MM.1S (cell line): ENCODE data around the gene NEURL4.

Experiments
- DNase-seq: peaks from one replicate; pipeline ENCODE4 v3.0.0-alpha.2; 2015
- H2AFZ ChIP-seq: fragments of 300-600 bp; sonication (generic); 2 replicates; pipeline ENCODE4 v1.6.0; 2016; ENCODE audit warnings: antibody characterized with exemption, low read length
- H3F3A ChIP-seq: fragments of 300-600 bp; sonication (generic); 2 replicates; pipeline ENCODE4 v1.6.1; 2016; ENCODE audit warnings: mild to moderate bottlenecking, antibody characterized with exemption, low read length, moderate library complexity, mixed read lengths; ENCODE audit not compliant: insufficient read depth
- H3K27ac ChIP-seq: fragments of 300-600 bp; sonication (generic); 2 replicates; pipeline ENCODE4 v1.5.1; 2016; ENCODE audit warnings: mild to moderate bottlenecking, low read length
- H3K27me3 ChIP-seq: fragments of 300-600 bp; sonication (generic); replicated peaks from 2 replicates; pipeline ENCODE4 v1.6.0; 2016; ENCODE audit warnings: low read length; ENCODE audit not compliant: insufficient read depth
- H3K36me3 ChIP-seq: fragments of 300-600 bp; sonication (generic); replicated peaks from 2 replicates; pipeline ENCODE4 v1.6.1; 2016; ENCODE audit warnings: mild to moderate bottlenecking, low read length, mixed read lengths; ENCODE audit not compliant: insufficient read depth
- H3K4me1 ChIP-seq: fragments of 300-600 bp; sonication (generic); 2 replicates; pipeline ENCODE4 v1.6.1; 2016; ENCODE audit warnings: low read length, mixed read lengths
- H3K4me2 ChIP-seq: fragments of 300-600 bp; sonication (generic); 2 replicates; pipeline ENCODE4 v1.6.0; 2016; ENCODE audit warnings: low read depth, low read length
- H3K4me3 ChIP-seq: fragments of 300-600 bp; sonication (generic); 2 replicates; pipeline ENCODE4 v1.5.1; 2016; ENCODE audit warnings: low read length, mixed read lengths
- H3K79me2 ChIP-seq: fragments of 300-600 bp; sonication (generic); 2 replicates; pipeline ENCODE4 v1.6.1; 2016; ENCODE audit warnings: mixed run types, low read length, mixed read lengths
- H3K9ac ChIP-seq: fragments of 300-600 bp; sonication (generic); 2 replicates; pipeline ENCODE4 v1.6.1; 2016; ENCODE audit warnings: low read length, mixed read lengths
- H3K9me2 ChIP-seq: fragments of 300-600 bp; sonication (generic); replicated peaks from 2 replicates; pipeline ENCODE4 v1.6.1; 2016; ENCODE audit warnings: mild to moderate bottlenecking, low read length, mixed read lengths; ENCODE audit not compliant: insufficient read depth
- H3K9me3 ChIP-seq: fragments of 300-600 bp; sonication (generic); replicated peaks from 2 replicates; pipeline ENCODE4 v1.6.1; 2016; ENCODE audit warnings: mild to moderate bottlenecking, low read length, mixed read lengths; ENCODE audit not compliant: insufficient read depth
- H4K20me1 ChIP-seq: fragments of 300-600 bp; sonication (generic); 2 replicates; pipeline ENCODE4 v1.6.1; 2016; ENCODE audit warnings: mild to moderate bottlenecking, low read length, moderate library complexity, mixed read lengths; ENCODE audit not compliant: insufficient read depth
- EZH2 ChIP-seq: fragments of 300-600 bp; sonication (generic); optimal IDR thresholded peaks from 2 replicates; pipeline ENCODE3; 2017; ENCODE audit warnings: low read depth, mild to moderate bottlenecking, antibody characterized with exemption, low read length, mixed read lengths
- EZH2phosphoT487 ChIP-seq: fragments of 300-600 bp; sonication (generic); IDR thresholded peaks from 2 replicates; pipeline ENCODE4 v1.6.1; 2018; ENCODE audit warnings: antibody characterized with exemption, low read length
- TF ChIP-seq, protein P1 (sequence below): fragments of 300-600 bp; sonication (generic); IDR thresholded peaks from 2 replicates; pipeline ENCODE4 v1.5.1; 2016; ENCODE audit warnings: antibody characterized with exemption, low read length, mixed read lengths

The NEURL4 gene

DNA sequence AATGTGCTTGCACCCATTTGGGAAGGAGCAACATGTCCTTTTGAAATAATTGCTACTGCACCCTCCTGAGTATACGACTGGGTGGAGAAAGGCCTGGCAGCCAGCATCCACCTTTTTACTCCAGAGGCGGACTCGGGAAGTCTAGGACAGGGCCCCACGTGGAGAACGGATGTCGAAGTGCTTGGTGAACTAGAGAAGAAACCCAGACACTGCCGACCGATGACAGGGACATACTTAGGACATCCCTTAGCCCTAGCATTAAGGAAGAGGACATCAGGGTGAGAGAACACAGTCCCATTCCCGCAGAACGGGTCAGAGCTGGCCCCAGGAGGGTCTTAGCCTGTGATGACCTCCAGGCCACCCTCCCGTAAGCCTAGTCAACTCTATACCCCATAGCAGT, 38.5 kb downstream of the NEURL4 start:
- Histone ChIP-seq H3K9me3 (no peaks in the 10 kb centered on the region), H2AFZ (no peak overlapping the region), H4K20me1 (no peaks in the 10 kb centered on the region), H3K27ac (no peak overlapping the region), H3K36me3 (no peaks in the 10 kb centered on the region), H3K9ac (no peak overlapping the region), H3K4me2 (no peak overlapping the region), H3K4me1 (peaks cover 13% of the 10 kb centered on the region), H3K27me3 (peaks cover 83% of the 10 kb centered on the region), H3K79me2 (no peaks in the 10 kb centered on the region), H3F3A (no peaks in the 10 kb centered on the region), H3K4me3 (no peak overlapping the region), H3K9me2 (no peaks in the 10 kb centered on the region)
- TF ChIP-seq EZH2phosphoT487 (no peak), EZH2 (no peak)
- TF ChIP-seq, protein P1, sequence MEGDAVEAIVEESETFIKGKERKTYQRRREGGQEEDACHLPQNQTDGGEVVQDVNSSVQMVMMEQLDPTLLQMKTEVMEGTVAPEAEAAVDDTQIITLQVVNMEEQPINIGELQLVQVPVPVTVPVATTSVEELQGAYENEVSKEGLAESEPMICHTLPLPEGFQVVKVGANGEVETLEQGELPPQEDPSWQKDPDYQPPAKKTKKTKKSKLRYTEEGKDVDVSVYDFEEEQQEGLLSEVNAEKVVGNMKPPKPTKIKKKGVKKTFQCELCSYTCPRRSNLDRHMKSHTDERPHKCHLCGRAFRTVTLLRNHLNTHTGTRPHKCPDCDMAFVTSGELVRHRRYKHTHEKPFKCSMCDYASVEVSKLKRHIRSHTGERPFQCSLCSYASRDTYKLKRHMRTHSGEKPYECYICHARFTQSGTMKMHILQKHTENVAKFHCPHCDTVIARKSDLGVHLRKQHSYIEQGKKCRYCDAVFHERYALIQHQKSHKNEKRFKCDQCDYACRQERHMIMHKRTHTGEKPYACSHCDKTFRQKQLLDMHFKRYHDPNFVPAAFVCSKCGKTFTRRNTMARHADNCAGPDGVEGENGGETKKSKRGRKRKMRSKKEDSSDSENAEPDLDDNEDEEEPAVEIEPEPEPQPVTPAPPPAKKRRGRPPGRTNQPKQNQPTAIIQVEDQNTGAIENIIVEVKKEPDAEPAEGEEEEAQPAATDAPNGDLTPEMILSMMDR, result no peak
- DNase-seq, result no peak

DNA sequence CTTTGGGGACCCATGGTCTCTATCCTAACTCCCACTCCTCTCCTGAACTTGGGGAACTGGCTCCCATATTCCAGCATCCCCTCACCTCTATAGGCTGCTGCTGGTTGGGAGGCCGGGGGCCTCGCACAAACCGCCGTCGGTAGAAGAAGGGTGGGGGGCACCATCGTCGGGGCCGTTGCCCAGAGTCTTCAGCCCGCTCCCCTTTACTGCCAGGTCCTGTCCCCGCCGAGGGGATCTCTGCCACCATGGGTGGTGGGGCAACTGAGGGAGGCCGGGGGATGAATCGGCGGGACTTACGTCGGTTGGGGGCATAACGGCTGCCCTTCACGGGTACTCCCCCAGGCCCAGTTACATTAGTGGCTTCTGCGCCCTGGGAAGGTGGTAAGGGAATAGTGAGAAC, 39.0 kb downstream of the NEURL4 start:
- H3K4me1 ChIP-seq, result peaks cover 11% of the 10 kb centered on the region
- TF ChIP-seq EZH2, result no peak
- TF ChIP-seq, protein P1, result no peak
- no peak for TF ChIP-seq EZH2phosphoT487
- no peak overlapping the region for H3K4me2 ChIP-seq

DNA sequence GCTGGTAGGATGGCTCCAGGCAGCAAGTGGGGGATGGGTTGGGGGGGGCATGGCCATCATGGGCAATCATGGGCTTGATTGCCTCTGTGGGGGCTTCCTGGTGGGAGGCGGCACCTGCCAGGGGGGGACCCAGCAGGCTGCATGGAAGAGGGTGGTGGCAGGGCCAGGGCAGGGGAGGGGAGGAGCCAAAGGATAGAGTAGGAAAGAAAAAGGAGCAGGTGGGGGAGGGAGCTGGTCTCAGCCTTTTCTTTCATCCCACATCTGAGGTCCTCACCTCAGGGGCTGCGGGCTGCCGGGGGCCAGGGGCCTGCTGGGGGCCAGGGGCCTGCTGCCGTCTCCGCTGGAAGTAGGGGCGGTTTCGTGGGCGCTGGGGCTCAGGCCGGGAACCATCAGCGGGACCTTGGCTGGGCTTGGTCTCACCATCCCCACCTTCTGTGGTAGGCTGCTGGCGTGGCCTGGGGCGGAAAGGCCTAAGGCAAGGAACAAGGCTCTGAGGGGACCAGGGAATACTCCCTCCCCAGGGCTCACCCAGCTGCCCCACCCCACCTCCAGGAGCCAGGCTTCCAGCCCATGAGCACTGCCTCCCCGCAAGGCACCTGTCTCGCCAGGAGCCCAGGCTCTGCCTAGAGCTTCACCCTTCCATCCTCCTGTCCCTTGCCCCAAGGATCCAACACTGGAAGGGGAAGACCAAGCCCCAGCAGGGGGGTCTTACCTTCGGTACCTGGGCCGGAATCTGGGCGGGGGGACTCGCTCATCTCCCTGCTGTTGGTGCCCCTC, 39.7 kb downstream of the NEURL4 start:
- Histone ChIP-seq H3K36me3 (no peaks in the 10 kb centered on the region), H3K9ac (no peak overlapping the region), H3K79me2 (no peaks in the 10 kb centered on the region), H3K4me3 (no peak overlapping the region), H3K4me2 (no peak overlapping the region), H3K9me3 (no peaks in the 10 kb centered on the region), H3K27me3 (peaks cover 95% of the 10 kb centered on the region), H3K27ac (no peak overlapping the region), H3K9me2 (no peaks in the 10 kb centered on the region), H2AFZ (no peak overlapping the region), H3F3A (no peaks in the 10 kb centered on the region), H4K20me1 (no peaks in the 10 kb centered on the region), H3K4me1 (peaks cover 7% of the 10 kb centered on the region)
- no peak for DNase-seq
- TF ChIP-seq EZH2phosphoT487 (no peak), EZH2 (no peak)
- TF ChIP-seq, protein P1, result no peak

More for the DNA sequence above, 39.0 kb downstream of the NEURL4 start:
- Histone ChIP-seq H3K79me2 (no peaks in the 10 kb centered on the region), H3K4me3 (no peak overlapping the region), H3K27me3 (peaks cover 88% of the 10 kb centered on the region), H3K9me3 (no peaks in the 10 kb centered on the region), H3K9ac (no peak overlapping the region), H2AFZ (no peak overlapping the region), H3F3A (no peaks in the 10 kb centered on the region), H4K20me1 (no peaks in the 10 kb centered on the region), H3K36me3 (no peaks in the 10 kb centered on the region), H3K27ac (no peak overlapping the region), H3K9me2 (no peaks in the 10 kb centered on the region)
- no peak for DNase-seq
